HCT116 (cell line): ENCODE results near the gene ELF2. TPM values are rescaled to one million over a fixed set of nuclear protein-coding genes. Genes with fewer than 3 reads are reported as not detected.

Source experiments
- ATAC-seq: fragments of 200-7000 bp; cut with Tn5 transposase; 2 replicates; pipeline ENCODE4 v1.9.1; 2020; ENCODE audit warnings: mild to moderate bottlenecking, moderate library complexity
- BruUV-seq: library from RNA; stranded (reverse); fragments of 400-500 nt; replicated peaks from 2 replicates; lab custom pipeline; 2021; lab: Mats Ljungman, UMichigan
- CTCF ChIA-PET: fragments of 300-600 bp; sonication (Branson Sonifier 250); formaldehyde crosslinking; loops from one replicate; lab custom pipeline; 2021; ENCODE audit warnings: antibody characterized with exemption; lab: Charles Lee
- POLR2A ChIA-PET: fragments of 300-600, 350-600 bp; sonication (Branson Sonifier 250); formaldehyde crosslinking; loops from one replicate; lab custom pipeline; 2021; ENCODE audit warnings: antibody characterized with exemption; lab: Charles Lee
- RAD21 ChIA-PET, 2 experiments: fragments of 300-600 bp; sonication (Branson Sonifier 250); formaldehyde crosslinking; loops; one replicate each; lab custom pipeline; 2023; ENCODE audit warnings: low total read pairs in 2 of 2; ENCODE audit not compliant: uncharacterized antibody in 2 of 2, unreplicated experiment in 2 of 2, low non-redundant PET in 1 of 2; lab: Charles Lee
- DNase-seq: peaks from one replicate; pipeline ENCODE4 v3.0.0-alpha.2; 2010; ENCODE audit warnings: low read depth, low spot score
- H2AFZ ChIP-seq: fragments of 200-600 bp; shearing (Covaris generic), sonication (generic); 2 replicates; pipeline ENCODE4 v1.6.1; 2017; ENCODE audit warnings: low read depth, mixed run types, mixed read lengths, antibody characterized with exemption, low read length; ENCODE audit not compliant: poor library complexity, severe bottlenecking
- H3K27ac ChIP-seq: 2 replicates; pipeline ENCODE4 v1.5.1; 2012; ENCODE audit warnings: low read depth, low read length
- H3K27me3 ChIP-seq: fragments of 200-600 bp; sonication (generic); 2 replicates; pipeline ENCODE4 v1.6.1; 2016; ENCODE audit warnings: mixed run types, low read length, mixed read lengths; ENCODE audit not compliant: insufficient read depth
- H3K36me3 ChIP-seq, 2 experiments: fragments of 200-500 bp in 1 of 2; fragments of 200-600 bp in 1 of 2; sonication (Bioruptor generic) in 1 of 2; sonication (generic) in 1 of 2; 2 replicates each; pipeline versions ENCODE4 v1.5.1 to v1.6.1; 2014 to 2016; ENCODE audit warnings: low read length in 2 of 2, inconsistent platforms in 1 of 2, mixed read lengths in 1 of 2, mixed run types in 1 of 2; ENCODE audit not compliant: insufficient read depth in 2 of 2, control insufficient read depth in 1 of 2
- H3K4me1 ChIP-seq, 2 experiments: fragments of 200-600 bp in 1 of 2; sonication (generic) in 1 of 2; 2 replicates each; pipeline versions ENCODE4 v1.5.1 to v1.6.1; 2012 to 2017; ENCODE audit warnings: low read length in 2 of 2, inconsistent platforms in 1 of 2, mild to moderate bottlenecking in 1 of 2, mixed read lengths in 1 of 2, mixed run types in 1 of 2, moderate library complexity in 1 of 2; ENCODE audit not compliant: insufficient read depth in 2 of 2, control insufficient read depth in 1 of 2
- H3K4me2 ChIP-seq: fragments of 200-600 bp; sonication (generic); 2 replicates; pipeline ENCODE4 v1.6.1; 2017; ENCODE audit warnings: mixed run types, low read length, mixed read lengths
- H3K4me3 ChIP-seq, 2 experiments: fragments of 200-600 bp in 1 of 2; sonication (generic) in 1 of 2; replicated peaks in 1 of 2; 2 replicates each; pipeline ENCODE4 v1.5.1; 2011 to 2016; ENCODE audit warnings: low read length in 2 of 2, control low read depth in 1 of 2, low read depth in 1 of 2, mild to moderate bottlenecking in 1 of 2, mixed read lengths in 1 of 2, mixed run types in 1 of 2
- H3K79me2 ChIP-seq: fragments of 200-600 bp; sonication (generic); 2 replicates; pipeline ENCODE4 v1.6.1; 2017; ENCODE audit warnings: mild to moderate bottlenecking, mixed run types, low read length, moderate library complexity, mixed read lengths; ENCODE audit not compliant: insufficient read depth
- H3K9ac ChIP-seq: fragments of 200-600 bp; sonication (generic); 2 replicates; pipeline ENCODE4 v1.6.1; 2016; ENCODE audit warnings: low read length, mixed read lengths
- H3K9me2 ChIP-seq: fragments of 200-600 bp; sonication (generic), shearing (Covaris generic); 2 replicates; pipeline ENCODE4 v1.6.1; 2017; ENCODE audit warnings: mixed run types, mild to moderate bottlenecking, moderate library complexity; ENCODE audit not compliant: insufficient read depth
- H3K9me3 ChIP-seq, 2 experiments: fragments of 200-500 bp in 1 of 2; fragments of 200-600 bp in 1 of 2; sonication (Bioruptor generic) in 1 of 2; sonication (generic) in 1 of 2; 2 replicates each; pipeline ENCODE4 v1.6.1; 2014 to 2017; ENCODE audit warnings: low read length in 2 of 2, mixed read lengths in 2 of 2, inconsistent platforms in 1 of 2, low read depth in 1 of 2, mild to moderate bottlenecking in 1 of 2, mixed run types in 1 of 2, moderate library complexity in 1 of 2; ENCODE audit not compliant: control insufficient read depth in 1 of 2, insufficient read depth in 1 of 2
- H4K20me1 ChIP-seq: fragments of 200-600 bp; sonication (generic), shearing (Covaris generic); 2 replicates; pipeline ENCODE4 v1.6.1; 2017; ENCODE audit warnings: mixed run types, mild to moderate bottlenecking, moderate library complexity; ENCODE audit not compliant: insufficient read depth
- EGR1 ChIP-seq: IDR thresholded peaks from 2 replicates; pipeline ENCODE4 v1.6.1; 2012; ENCODE audit warnings: low read depth
- EZH2 ChIP-seq: fragments of 200-600 bp; sonication (generic); IDR thresholded peaks from 2 replicates; pipeline ENCODE4 v1.6.1; 2017; ENCODE audit warnings: antibody characterized with exemption, mixed run types
- EZH2phosphoT487 ChIP-seq: fragments of 200-600 bp; IDR thresholded peaks from 2 replicates; pipeline ENCODE4 v1.6.1; 2018; ENCODE audit warnings: antibody characterized with exemption, borderline replicate concordance
- FOSL1 ChIP-seq: IDR thresholded peaks from 2 replicates; pipeline ENCODE4 v1.6.1; 2012; ENCODE audit warnings: low read depth
- JUND ChIP-seq: IDR thresholded peaks from 2 replicates; pipeline ENCODE4 v1.6.1; 2012
- MAX ChIP-seq: IDR thresholded peaks from 2 replicates; pipeline ENCODE4 v1.6.1; 2012
- POLR2AphosphoS5 ChIP-seq: IDR thresholded peaks from 2 replicates; pipeline ENCODE4 v1.6.1; 2011; ENCODE audit warnings: mild to moderate bottlenecking, low read depth, low read length, moderate library complexity
- SIN3A ChIP-seq: IDR thresholded peaks from 2 replicates; pipeline ENCODE4 v1.6.1; 2012; ENCODE audit warnings: low read depth
- YY1 ChIP-seq: IDR thresholded peaks from 2 replicates; pipeline ENCODE4 v1.6.1; 2011; ENCODE audit warnings: low read length, low read depth, moderate library complexity, mild to moderate bottlenecking; ENCODE audit not compliant: insufficient replicate concordance; ENCODE audit errors: extremely low read depth
- ZFX ChIP-seq: fragments of 450-650 bp; IDR thresholded peaks from 2 replicates; pipeline ENCODE4 v1.6.1; 2017
- ZNF274 ChIP-seq: fragments of 200-500 bp; sonication (Bioruptor generic); IDR thresholded peaks from 2 replicates; pipeline ENCODE4 v1.6.1; 2014; ENCODE audit warnings: mild to moderate bottlenecking, low read depth, low read length, inconsistent platforms
- intact Hi-C: fragments of 100-400 bp; cut with micrococcal nuclease; formaldehyde crosslinking; loops from 2 replicates; pipeline ENCODE4 v1.10.0; 2022
- total RNA-seq: library from RNA; stranded (reverse); gene quantifications from one replicate; pipeline ENCODE4 v1.2.1, GENCODE V29; 2021; ENCODE audit not compliant: unreplicated experiment

ELF2 gene
- total RNA-seq, 1 experiment from 2014 or later: 28.2 TPM

GRCh38 chr4:139131209-139131870 lies 45.7 kb downstream of the ELF2 start:
- CTCF ChIA-PET: no interaction called here
- Histone ChIP-seq H3K9me2 (no peaks in the 10 kb centered on the region), H3K27ac (no peak overlapping the region), H3K9me3 (no peaks in the 10 kb centered on the region), H3K4me3 (no peak overlapping the region), H3K79me2 (no peaks in the 10 kb centered on the region), H3K4me1 (no peaks in the 10 kb centered on the region), H3K27me3 (no peaks in the 10 kb centered on the region), H3K9ac (no peak overlapping the region), H2AFZ (no peak overlapping the region), H3K36me3 (no peaks in the 10 kb centered on the region), H4K20me1 (no peaks in the 10 kb centered on the region), H3K4me2 (no peak overlapping the region)
- no peak for ATAC-seq
- intact Hi-C loops: no loop called here
- no TSS peak for BruUV-seq
- RAD21 ChIA-PET: no interaction called here
- DNase-seq: no peak
- no peak for TF ChIP-seq SIN3A
- TF ChIP-seq JUND: no peak
- TF ChIP-seq FOSL1: no peak
- TF ChIP-seq ZNF274: no peak
- no peak for TF ChIP-seq MAX
- TF ChIP-seq EZH2phosphoT487: no peak
- no peak for TF ChIP-seq ZFX
- TF ChIP-seq EZH2: no peak
- POLR2A ChIA-PET: no interaction called here

DNA sequence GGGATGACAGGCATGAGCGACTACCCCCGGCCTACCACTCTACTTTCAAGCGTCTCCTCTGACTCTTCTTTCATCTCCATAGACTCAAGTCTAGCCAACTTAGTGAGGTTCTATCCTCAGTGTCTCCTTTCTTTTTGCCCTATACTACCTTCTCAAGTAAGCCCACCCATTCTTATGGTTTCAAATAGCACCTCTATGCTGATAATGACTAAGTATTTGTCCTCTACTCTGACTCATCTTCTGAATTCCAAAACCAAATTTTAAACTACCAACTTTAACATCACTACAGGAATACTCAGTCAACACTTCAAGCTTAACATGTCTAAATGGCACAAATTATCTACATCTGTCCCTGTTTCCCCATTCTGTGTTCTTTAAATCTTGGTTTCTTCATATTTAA lies 47.8 kb downstream of the ELF2 start:
- Histone ChIP-seq H3K79me2 (no peaks in the 10 kb centered on the region), H3K27ac (no peak overlapping the region), H3K27me3 (no peaks in the 10 kb centered on the region), H3K4me1 (no peaks in the 10 kb centered on the region), H3K36me3 (no peaks in the 10 kb centered on the region), H3K4me2 (no peak overlapping the region), H2AFZ (no peak overlapping the region), H3K9ac (no peak overlapping the region), H3K4me3 (no peak overlapping the region), H4K20me1 (no peaks in the 10 kb centered on the region), H3K9me2 (no peaks in the 10 kb centered on the region), H3K9me3 (no peaks in the 10 kb centered on the region)
- DNase-seq (no peak), ATAC-seq (no peak)
- BruUV-seq: no TSS peak
- RAD21 ChIA-PET: no interaction called here
- intact Hi-C loops: no loop called here
- CTCF ChIA-PET: no interaction called here
- TF ChIP-seq POLR2AphosphoS5 (no peak), YY1 (no peak), EGR1 (no peak)
- POLR2A ChIA-PET: no interaction called here
